Measurements from ENCODE around the gene GPR33. TPM values are rescaled to one million over a fixed set of nuclear protein-coding genes. Genes with fewer than 3 reads are reported as not detected.

Gene GPR33
- total RNA-seq, 1 donor from 2014 or later, result not detected

- Mint-ChIP-seq H3K9me3 (ENCODE audit: unreplicated experiment) (no peaks in the 10 kb centered on the region), H3K27ac (ENCODE audit: unreplicated experiment) (no peak overlapping the region), H3K4me3 (ENCODE audit: unreplicated experiment) (no peak overlapping the region), H3K27me3 (ENCODE audit: unreplicated experiment) (peaks cover 7% of the 10 kb centered on the region), H3K36me3 (ENCODE audit: unreplicated experiment) (no peaks in the 10 kb centered on the region), H3K4me1 (ENCODE audit: unreplicated experiment) (no peaks in the 10 kb centered on the region)
- no peak for TF ChIP-seq CTCF (IDR thresholded peaks at IDR 0.05)
- no peak for DNase-seq (ENCODE audit: extremely low spot score, unreplicated experiment)
These were observed 7.7 kb downstream of the GPR33 start for GRCh38 chr14:31480156-31480555.

- Mint-ChIP-seq H3K4me3 (ENCODE audit: unreplicated experiment) (no peak overlapping the region), H3K36me3 (ENCODE audit: unreplicated experiment) (no peaks in the 10 kb centered on the region), H3K4me1 (ENCODE audit: unreplicated experiment) (no peaks in the 10 kb centered on the region), H3K9me3 (ENCODE audit: unreplicated experiment) (no peaks in the 10 kb centered on the region), H3K27me3 (ENCODE audit: unreplicated experiment) (peaks cover 7% of the 10 kb centered on the region), H3K27ac (ENCODE audit: unreplicated experiment) (no peak overlapping the region)
- TF ChIP-seq CTCF (IDR thresholded peaks at IDR 0.05), result no peak
- DNase-seq (ENCODE audit: extremely low spot score, unreplicated experiment), result no peak
These were observed 8.8 kb downstream of the GPR33 start for GRCh38 chr14:31479027-31479426.

- H3K9me3 Mint-ChIP-seq (ENCODE audit: unreplicated experiment), result no peaks in the 10 kb centered on the region
- no peak for DNase-seq (ENCODE audit: extremely low spot score, unreplicated experiment)
- no peak overlapping the region for H3K27ac Mint-ChIP-seq (ENCODE audit: unreplicated experiment)
- no peaks in the 10 kb centered on the region for H3K4me1 Mint-ChIP-seq (ENCODE audit: unreplicated experiment)
- H3K36me3 Mint-ChIP-seq (ENCODE audit: unreplicated experiment), result no peaks in the 10 kb centered on the region
- H3K27me3 Mint-ChIP-seq (ENCODE audit: unreplicated experiment), result peaks cover 7% of the 10 kb centered on the region
- TF ChIP-seq CTCF (IDR thresholded peaks at IDR 0.05), result no peak
- no peak overlapping the region for H3K4me3 Mint-ChIP-seq (ENCODE audit: unreplicated experiment)
These were observed 10.6 kb downstream of the GPR33 start for GRCh38 chr14:31477248-31477647.

GRCh38 chr14:31476131-31476866 lies 11.5 kb downstream of the GPR33 start:
- no peaks in the 10 kb centered on the region for H3K9me3 Mint-ChIP-seq (ENCODE audit: unreplicated experiment)

More at GRCh38 chr14:31476131-31476866, 11.5 kb downstream of the GPR33 start:
- Mint-ChIP-seq H3K36me3 (ENCODE audit: unreplicated experiment) (no peaks in the 10 kb centered on the region), H3K4me1 (ENCODE audit: unreplicated experiment) (no peaks in the 10 kb centered on the region), H3K27ac (ENCODE audit: unreplicated experiment) (no peak overlapping the region), H3K27me3 (ENCODE audit: unreplicated experiment) (peaks cover 7% of the 10 kb centered on the region), H3K4me3 (ENCODE audit: unreplicated experiment) (no peak overlapping the region)
- DNase-seq (ENCODE audit: extremely low spot score, unreplicated experiment), result no peak
- no peak for TF ChIP-seq CTCF (IDR thresholded peaks at IDR 0.05)

Measured in osteocyte (in vitro differentiated cells).